ENCODE results near the gene SPARC. TPM values are rescaled to one million over a fixed set of nuclear protein-coding genes. Genes with fewer than 3 reads are reported as not detected.

SPARC gene
- polyA plus RNA-seq, 1 donor (not counting 4 experiments of a cell fraction or from before 2014, with no cell fraction given) = 397 TPM

- H3K4me2 ChIP-seq (ENCODE audit: control insufficient read depth, extremely low read depth, insufficient read depth, low read depth, low read length) = no peak overlapping the region
- H3K79me2 ChIP-seq (ENCODE audit: control insufficient read depth, insufficient read depth, low read length) = no peaks in the 10 kb centered on the region
- TF ChIP-seq, protein P1, sequence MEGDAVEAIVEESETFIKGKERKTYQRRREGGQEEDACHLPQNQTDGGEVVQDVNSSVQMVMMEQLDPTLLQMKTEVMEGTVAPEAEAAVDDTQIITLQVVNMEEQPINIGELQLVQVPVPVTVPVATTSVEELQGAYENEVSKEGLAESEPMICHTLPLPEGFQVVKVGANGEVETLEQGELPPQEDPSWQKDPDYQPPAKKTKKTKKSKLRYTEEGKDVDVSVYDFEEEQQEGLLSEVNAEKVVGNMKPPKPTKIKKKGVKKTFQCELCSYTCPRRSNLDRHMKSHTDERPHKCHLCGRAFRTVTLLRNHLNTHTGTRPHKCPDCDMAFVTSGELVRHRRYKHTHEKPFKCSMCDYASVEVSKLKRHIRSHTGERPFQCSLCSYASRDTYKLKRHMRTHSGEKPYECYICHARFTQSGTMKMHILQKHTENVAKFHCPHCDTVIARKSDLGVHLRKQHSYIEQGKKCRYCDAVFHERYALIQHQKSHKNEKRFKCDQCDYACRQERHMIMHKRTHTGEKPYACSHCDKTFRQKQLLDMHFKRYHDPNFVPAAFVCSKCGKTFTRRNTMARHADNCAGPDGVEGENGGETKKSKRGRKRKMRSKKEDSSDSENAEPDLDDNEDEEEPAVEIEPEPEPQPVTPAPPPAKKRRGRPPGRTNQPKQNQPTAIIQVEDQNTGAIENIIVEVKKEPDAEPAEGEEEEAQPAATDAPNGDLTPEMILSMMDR (optimal IDR thresholded peaks at IDR 0.05 in 1 of 3, IDR thresholded peaks at IDR 0.05 in 1 of 3, conservative IDR thresholded peaks at IDR 0.05 in 1 of 3; ENCODE audit: extremely low read depth in 1 of 3, insufficient read depth in 2 of 3, low read length in 3 of 3) = peak; percentile 93 to 98 (median 94)
- TF ChIP-seq EZH2 (IDR thresholded peaks at IDR 0.05; ENCODE audit: low read length) = no peak
- H3K27me3 ChIP-seq (ENCODE audit: control insufficient read depth, extremely low read depth, insufficient read depth, low read length) = no peaks in the 10 kb centered on the region
- H3K27ac ChIP-seq (ENCODE audit: control insufficient read depth, insufficient read depth, low read length) = no peak overlapping the region
- DNase-seq (ENCODE audit: low read depth, low spot score) (peak; percentile 54), FAIRE-seq (peak; percentile 93)
- H2AFZ ChIP-seq (ENCODE audit: control insufficient read depth, low read length) = no peak overlapping the region
- no peaks in the 10 kb centered on the region for H3K9me3 ChIP-seq (ENCODE audit: control insufficient read depth, low read depth, low read length)
- dilution Hi-C loops (cut with MboI; ENCODE audit: extremely low pct_ligation_motif_present, low sequenced_read_pairs) = no loop called here
- H3K4me1 ChIP-seq (ENCODE audit: control insufficient read depth, extremely low read depth, insufficient read depth, low read length) = peaks cover 15% of the 10 kb centered on the region
- no peak overlapping the region for H3K9ac ChIP-seq (ENCODE audit: control insufficient read depth, extremely low read depth, insufficient read depth, low read length)
- H3K9me1 ChIP-seq (ENCODE audit: control insufficient read depth, extremely low read depth, insufficient read depth, low read length) = no peaks in the 10 kb centered on the region
- no peaks in the 10 kb centered on the region for H4K20me1 ChIP-seq (ENCODE audit: control insufficient read depth, extremely low read depth, insufficient read depth, low read length)
- H3K4me3 ChIP-seq (ENCODE audit: control insufficient read depth in 2 of 3, extremely low read depth in 1 of 3, insufficient read depth in 2 of 3, low read depth in 1 of 3, low read length in 3 of 3) = no peak overlapping the region
- H3K36me3 ChIP-seq (ENCODE audit: control insufficient read depth in 2 of 2, extremely low read depth in 1 of 2, insufficient read depth in 2 of 2, low read length in 2 of 2) = no peaks in the 10 kb centered on the region
Measured at GRCh38 chr5:151651997-151652645, 34.6 kb downstream of the SPARC start.

DNA sequence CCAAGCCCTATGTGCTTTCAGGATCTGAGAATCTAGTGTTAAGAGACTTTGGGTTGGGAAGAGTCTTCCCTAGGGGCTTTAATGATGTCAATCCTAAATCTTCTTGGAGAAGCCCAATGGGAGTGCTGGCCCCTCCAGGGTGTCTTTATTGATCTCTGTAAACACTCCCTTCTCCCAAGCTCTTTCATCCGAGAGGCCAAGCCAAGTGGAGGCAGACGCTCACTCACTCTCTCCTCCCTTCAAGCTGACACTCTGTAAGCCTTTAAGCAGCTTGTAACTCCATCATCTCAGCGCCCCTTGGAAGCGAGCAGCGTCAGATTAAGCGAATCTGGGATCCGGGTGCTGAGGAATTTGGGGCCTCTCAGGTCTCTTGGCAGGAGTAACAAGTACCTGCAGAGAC, 37.7 kb downstream of the SPARC start:
- no peaks in the 10 kb centered on the region for H3K36me3 ChIP-seq (ENCODE audit: control insufficient read depth in 2 of 2, extremely low read depth in 1 of 2, insufficient read depth in 2 of 2, low read length in 2 of 2)
- FAIRE-seq = no peak

More for the DNA sequence above, 37.7 kb downstream of the SPARC start:
- Histone ChIP-seq H3K4me3 (ENCODE audit: control insufficient read depth in 2 of 3, extremely low read depth in 1 of 3, insufficient read depth in 2 of 3, low read depth in 1 of 3, low read length in 3 of 3) (no peak overlapping the region), H3K4me1 (ENCODE audit: control insufficient read depth, extremely low read depth, insufficient read depth, low read length) (peaks cover 33% of the 10 kb centered on the region), H2AFZ (ENCODE audit: control insufficient read depth, low read length) (no peak overlapping the region), H3K9me1 (ENCODE audit: control insufficient read depth, extremely low read depth, insufficient read depth, low read length) (no peaks in the 10 kb centered on the region), H3K79me2 (ENCODE audit: control insufficient read depth, insufficient read depth, low read length) (no peaks in the 10 kb centered on the region), H3K9me3 (ENCODE audit: control insufficient read depth, low read depth, low read length) (no peaks in the 10 kb centered on the region), H3K9ac (ENCODE audit: control insufficient read depth, extremely low read depth, insufficient read depth, low read length) (no peak overlapping the region), H3K4me2 (ENCODE audit: control insufficient read depth, extremely low read depth, insufficient read depth, low read depth, low read length) (no peak overlapping the region), H4K20me1 (ENCODE audit: control insufficient read depth, extremely low read depth, insufficient read depth, low read length) (no peaks in the 10 kb centered on the region), H3K27ac (ENCODE audit: control insufficient read depth, insufficient read depth, low read length) (no peak overlapping the region), H3K27me3 (ENCODE audit: control insufficient read depth, extremely low read depth, insufficient read depth, low read length) (no peaks in the 10 kb centered on the region)
- DNase-seq (ENCODE audit: low read depth, low spot score) = no peak
- TF ChIP-seq, protein P1 (optimal IDR thresholded peaks at IDR 0.05 in 1 of 3, IDR thresholded peaks at IDR 0.05 in 1 of 3, conservative IDR thresholded peaks at IDR 0.05 in 1 of 3; ENCODE audit: extremely low read depth in 1 of 3, insufficient read depth in 2 of 3, low read length in 3 of 3) = no peak
- TF ChIP-seq EZH2 (IDR thresholded peaks at IDR 0.05; ENCODE audit: low read length) = no peak
- dilution Hi-C loops (cut with MboI; ENCODE audit: extremely low pct_ligation_motif_present, low sequenced_read_pairs) = no loop called here

Data from keratinocyte (primary cell).